ENCODE data around the gene RPS5.
"Not testable (repeated sequence)": the region's sequence is repeated elsewhere in the genome, so short reads cannot be mapped to it uniquely, and the experiment has no call there.

RPS5 gene

GRCh38 chr19:58386576-58387337 is at the start of gene RPS5:
Gene RPS5, plus strand, starts transcription at chr19:58387269. Its CDS starts 869 bp downstream, at chr19:58388138.
- peak; percentile 99 for DNase-seq (ENCODE audit: low spot score)

- no peak for DNase-seq (ENCODE audit: low spot score)
Observed at GRCh38 chr19:58338336-58338735, 48.7 kb upstream of the RPS5 start.

- DNase-seq (ENCODE audit: low spot score): no peak
Observed at GRCh38 chr19:58338825-58339558, 48.1 kb upstream of the RPS5 start.

GRCh38 chr19:58345558-58345957 is 41.5 kb upstream of the RPS5 start:
- DNase-seq (ENCODE audit: low spot score): no peak

- DNase-seq (ENCODE audit: low spot score): no peak
Observed at GRCh38 chr19:58346961-58347929, 39.8 kb upstream of the RPS5 start.

- not testable (repeated sequence) for DNase-seq (ENCODE audit: low spot score)
Observed at GRCh38 chr19:58348080-58348479, 39.0 kb upstream of the RPS5 start.

GRCh38 chr19:58349590-58349989 is 37.5 kb upstream of the RPS5 start:
- DNase-seq (ENCODE audit: low spot score): no peak

GRCh38 chr19:58350001-58350861 is 36.8 kb upstream of the RPS5 start:
- DNase-seq (ENCODE audit: low spot score): no peak

- DNase-seq (ENCODE audit: low spot score): no peak
Observed at GRCh38 chr19:58350871-58351557, 36.1 kb upstream of the RPS5 start.

GRCh38 chr19:58351558-58351878 is 35.6 kb upstream of the RPS5 start:
- DNase-seq (ENCODE audit: low spot score): no peak

GRCh38 chr19:58351990-58352755 is 34.9 kb upstream of the RPS5 start:
- DNase-seq (ENCODE audit: low spot score): no peak

GRCh38 chr19:58352760-58353671 is 34.1 kb upstream of the RPS5 start, which contains the start of gene A1BG:
Gene A1BG, minus strand, starts transcription at chr19:58353492. Its CDS starts 55 bp downstream, at chr19:58353437.
- no peak for DNase-seq (ENCODE audit: low spot score)

- DNase-seq (ENCODE audit: low spot score): no peak
Observed at GRCh38 chr19:58353717-58354477, 33.2 kb upstream of the RPS5 start.

GRCh38 chr19:58354478-58355030 is 32.5 kb upstream of the RPS5 start:
- no peak for DNase-seq (ENCODE audit: low spot score)

- DNase-seq (ENCODE audit: low spot score): no peak
Observed at GRCh38 chr19:58355215-58355796, 31.8 kb upstream of the RPS5 start.

GRCh38 chr19:58355908-58356765 is 30.9 kb upstream of the RPS5 start:
- no peak for DNase-seq (ENCODE audit: low spot score)
